NCI-H1048 (cell line): ENCODE data around the gene BSX.

ENCODE experiments used
- DNase-seq: peaks from one replicate; lab custom pipeline; 2025; lab: John Stamatoyannopoulos, UW

Gene BSX

DNA sequence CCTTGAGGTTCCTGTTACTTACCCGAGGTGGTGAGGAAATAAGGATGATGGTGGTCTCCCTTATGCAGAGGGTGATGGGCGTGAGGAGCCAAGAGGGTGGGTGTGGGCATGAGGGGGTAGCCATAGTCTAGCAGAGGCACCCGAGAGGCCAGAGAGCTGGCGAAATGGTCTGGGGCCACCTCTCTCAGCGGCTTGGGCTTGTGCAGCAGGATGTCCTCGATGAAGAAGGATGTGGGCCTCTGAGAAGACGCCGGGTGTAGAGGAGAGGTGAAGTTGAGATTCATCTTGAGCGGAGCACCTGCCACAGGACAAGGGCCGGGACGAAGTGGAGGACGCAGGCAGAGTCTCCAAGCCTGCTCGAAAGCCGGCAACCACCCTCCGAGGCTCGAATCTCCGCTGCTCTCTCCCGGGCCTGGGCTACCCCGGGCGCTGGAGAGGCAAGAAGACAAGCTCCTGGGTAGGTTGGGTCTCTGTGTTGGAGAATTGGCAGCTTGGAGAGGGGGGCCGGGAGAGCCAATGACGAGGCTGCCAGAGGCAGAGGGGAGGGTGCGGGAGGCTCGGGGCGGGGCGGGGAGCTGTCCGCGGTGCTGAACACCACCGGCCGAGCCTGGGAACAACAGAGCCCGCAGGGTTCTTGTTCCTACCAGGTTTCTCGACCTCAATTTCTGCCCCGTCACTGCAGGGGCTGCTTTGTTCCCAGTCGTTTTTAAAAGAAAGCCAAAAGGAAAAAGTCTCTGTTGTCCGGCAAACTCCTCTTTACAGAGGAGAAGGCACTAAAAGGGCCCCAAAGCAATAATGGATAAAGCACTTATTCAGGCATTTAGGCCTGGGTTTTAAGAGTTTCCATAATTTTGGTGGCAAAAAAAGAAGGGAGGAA, at the start of gene BSX:
Gene BSX (minus strand): TSS at position 447 of the 877 bp plus-strand sequence. CDS start 163 bp downstream, at position 284.
- DNase-seq = peak; percentile 24

DNA sequence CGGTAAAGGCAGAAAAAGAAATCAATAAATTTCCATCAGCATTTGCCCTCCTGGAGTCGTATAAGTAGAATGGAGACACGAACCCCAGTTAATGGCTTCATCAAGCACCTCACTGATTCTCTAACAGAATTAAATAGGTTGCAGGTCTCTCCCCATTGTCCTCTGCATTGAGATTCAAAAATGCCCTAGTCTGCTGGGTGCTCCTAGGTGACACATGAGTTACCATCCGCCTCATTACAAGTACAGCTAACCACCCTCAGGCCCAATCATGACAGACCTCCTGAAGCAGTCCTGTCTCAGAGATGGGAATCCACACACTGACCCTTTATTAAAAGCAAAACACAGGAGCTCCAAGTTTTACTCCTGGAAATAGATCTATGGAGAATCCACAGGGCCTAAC, 48.9 kb upstream of the BSX start:
- no peak for DNase-seq

DNA sequence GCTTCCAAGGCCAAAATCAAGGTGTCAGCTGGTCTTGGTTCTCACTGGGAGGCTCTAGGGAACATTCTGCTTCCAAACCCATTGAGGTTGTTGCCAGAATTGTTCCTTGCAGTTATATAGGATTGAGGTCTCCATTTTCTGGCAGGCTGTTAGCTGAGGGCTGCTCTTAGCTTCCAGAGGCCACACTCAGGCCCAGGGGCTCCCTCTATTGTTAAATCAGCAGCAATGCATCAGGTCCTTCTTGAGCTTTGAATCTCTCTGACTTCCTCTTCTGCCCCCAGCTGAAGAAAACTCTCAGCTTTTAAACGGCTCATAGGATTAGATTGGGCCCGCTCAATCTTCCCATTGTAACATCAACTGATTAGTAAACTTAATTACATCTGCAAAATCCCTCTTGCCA, 39.3 kb upstream of the BSX start:
- DNase-seq = no peak

DNA sequence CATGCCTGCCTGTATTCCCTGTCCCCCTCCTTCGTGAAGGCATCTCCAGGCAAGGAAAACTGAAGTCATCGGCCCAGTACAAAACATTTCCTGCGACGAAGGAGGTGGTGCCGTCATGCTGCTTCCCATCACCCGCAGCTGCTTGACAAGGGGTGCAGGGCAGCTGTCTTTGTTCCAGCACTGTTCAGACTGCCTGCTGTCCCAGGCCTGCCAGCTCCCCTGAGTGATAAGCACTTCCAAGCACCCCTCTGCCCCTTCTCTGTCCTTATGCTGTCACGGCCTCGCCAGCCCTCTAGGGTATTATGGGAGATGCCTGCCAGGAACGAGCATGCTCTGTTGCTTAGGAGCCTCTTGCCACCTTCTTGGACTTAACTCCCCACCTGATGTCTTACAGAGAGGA, 37.1 kb upstream of the BSX start:
- no peak for DNase-seq

DNA sequence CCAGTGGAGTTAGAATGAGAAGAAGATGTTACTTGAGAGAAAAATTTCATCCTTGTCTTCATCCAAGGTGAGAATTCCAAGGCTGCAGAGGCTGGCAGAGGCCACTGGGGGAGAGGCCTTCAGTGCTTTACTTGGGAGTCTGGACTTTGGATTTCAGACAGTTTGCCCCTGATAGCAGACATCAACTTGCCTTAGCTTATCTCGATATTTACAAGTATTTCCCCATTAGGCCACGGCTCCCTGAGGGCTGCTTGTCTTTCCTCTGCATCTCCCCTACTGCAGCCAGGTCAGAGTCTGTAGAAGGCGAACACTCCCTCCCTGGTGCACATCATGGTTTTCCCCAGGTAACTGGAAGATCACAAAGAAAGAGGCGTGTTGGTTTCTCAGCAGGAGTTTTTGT, 29.9 kb upstream of the BSX start:
- DNase-seq = no peak

DNA sequence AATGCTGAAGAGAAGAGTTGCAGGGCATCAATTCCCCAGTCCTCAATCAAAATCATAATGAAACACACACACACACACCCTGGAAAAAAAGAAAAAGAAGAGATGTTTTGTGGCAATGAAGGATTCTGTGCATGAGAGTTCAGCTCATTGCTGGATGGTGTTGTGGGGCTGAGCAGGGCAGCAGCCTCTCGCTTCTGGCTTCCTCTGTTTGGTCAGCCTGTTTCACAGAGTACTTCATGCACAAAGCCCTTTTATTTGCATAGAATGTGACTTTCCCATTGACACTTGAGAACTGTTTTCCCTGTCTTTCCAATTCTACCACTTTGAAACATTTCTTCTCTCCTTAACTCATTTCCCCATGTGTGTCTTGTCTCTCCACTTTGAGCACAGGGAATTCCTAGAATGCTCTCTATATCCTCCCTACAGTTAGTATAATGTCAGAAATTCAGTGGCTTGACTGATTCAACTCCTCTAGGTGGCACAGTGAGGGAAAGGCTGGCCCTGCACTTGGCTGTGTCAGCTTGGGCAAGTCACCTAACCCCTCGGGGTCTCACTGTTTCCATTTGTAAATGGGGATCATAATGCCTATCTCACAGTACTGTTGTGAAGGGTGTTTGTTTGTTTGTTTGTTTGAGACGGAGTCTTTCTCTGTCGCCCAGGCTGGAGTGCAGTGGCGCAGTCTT, 25.4 kb upstream of the BSX start:
- DNase-seq = no peak

DNA sequence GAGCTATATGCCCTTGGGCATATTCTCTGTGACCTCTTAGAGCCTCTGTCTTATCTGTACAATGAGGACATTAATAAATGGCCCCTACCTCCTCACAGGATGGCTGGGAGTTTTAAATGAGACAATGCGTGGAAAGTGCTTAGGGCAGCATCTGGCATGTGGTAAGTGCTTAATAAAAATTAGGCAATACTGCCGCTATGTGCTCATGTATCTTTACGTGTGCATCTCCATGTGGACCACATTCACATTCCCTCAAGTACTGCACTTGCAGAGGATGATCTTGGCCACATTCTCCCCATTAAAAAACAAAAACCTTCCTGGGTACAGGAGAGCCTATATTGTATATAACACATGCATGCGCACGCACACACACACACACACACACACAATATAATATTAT, 19.1 kb upstream of the BSX start:
- DNase-seq = no peak

DNA sequence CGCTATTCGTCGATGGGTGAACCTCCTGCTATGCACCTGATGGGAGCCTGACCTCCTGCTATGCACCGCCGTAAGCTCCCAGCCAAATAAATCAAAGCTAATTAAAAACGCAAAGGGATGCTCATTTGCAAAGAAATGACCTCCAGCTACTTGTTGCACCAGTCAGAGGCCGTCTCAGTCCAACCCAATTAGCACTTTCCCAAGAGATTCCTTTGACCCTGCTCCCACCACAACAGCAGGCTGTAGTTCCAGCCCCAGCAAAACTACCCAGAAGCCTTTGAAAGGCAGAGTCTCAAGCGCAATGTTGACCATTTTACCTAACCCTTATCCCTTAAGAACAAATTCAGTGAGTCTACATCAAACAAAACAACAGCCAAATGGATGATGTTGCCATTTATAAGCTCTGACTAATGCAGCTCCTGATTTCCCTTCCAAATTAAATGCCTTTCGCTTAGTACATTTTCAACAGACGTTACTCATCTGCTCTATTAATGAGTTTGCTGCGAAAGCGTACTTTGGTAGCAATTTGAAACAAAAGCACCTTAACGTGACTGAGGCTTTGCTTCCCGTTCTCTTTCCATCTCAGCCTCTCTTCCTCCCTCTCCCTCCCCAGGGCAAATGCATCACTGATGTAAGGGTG, 17.2 kb upstream of the BSX start:
- DNase-seq = no peak

DNA sequence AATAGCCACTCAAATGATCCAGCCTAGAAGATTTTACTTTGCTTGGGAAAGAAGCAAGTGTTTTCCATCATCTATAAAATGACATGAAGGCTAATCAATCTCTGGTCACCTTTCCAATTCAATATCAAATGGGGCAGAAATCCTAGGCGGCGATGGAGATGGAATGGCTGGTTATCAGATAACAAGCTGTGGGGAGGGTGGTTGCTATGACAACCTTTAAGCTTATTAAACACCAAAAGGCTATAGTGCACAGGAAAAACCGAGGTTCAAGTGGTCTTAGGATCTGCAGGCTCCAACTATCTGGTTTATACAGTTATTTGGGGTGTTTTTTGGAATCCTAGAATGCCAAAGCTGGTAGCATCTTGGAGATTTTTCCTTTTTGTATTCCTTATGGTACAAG, 13.9 kb upstream of the BSX start:
- no peak for DNase-seq

DNA sequence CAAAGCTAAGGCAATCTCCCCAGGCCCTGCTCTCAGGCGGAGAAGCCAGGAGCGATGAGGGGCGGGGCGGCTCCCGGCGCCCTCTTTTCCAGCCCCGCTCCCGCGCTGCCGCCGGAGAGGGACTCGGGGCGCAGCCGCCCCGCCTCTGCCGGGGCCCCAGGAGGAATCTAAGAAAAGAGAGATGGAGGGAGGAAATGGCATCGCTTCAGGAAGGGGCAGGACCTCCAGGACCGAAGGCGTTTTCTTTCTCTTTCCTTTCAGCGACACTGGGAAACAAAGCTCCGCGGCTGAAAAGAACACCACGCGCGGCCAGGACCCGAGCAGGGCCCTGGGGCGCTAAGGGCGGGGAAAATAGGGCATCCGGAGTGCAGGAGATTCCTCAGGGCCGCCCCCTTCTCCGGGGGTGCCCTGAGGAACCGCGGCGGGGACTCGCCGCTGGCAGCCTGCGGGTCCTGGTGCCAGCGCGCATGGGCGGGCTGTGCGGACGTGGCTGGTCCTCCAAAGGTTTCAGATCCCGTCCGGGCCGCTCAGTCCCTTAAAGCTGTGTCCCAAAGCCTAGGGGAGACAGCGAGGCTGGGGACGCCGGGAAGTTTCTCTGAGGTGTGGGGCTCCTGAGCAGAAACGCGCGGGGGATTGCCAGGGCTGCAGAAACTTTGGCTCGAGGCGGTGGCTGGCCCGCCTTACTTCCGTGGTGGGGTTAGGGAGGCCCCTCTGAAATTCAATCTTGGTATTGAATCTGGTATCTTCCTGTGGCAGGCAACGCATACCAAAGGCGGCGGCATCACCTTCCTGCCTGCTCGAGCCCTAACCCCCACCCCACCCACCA, 2.8 kb upstream of the BSX start:
- DNase-seq = no peak

DNA sequence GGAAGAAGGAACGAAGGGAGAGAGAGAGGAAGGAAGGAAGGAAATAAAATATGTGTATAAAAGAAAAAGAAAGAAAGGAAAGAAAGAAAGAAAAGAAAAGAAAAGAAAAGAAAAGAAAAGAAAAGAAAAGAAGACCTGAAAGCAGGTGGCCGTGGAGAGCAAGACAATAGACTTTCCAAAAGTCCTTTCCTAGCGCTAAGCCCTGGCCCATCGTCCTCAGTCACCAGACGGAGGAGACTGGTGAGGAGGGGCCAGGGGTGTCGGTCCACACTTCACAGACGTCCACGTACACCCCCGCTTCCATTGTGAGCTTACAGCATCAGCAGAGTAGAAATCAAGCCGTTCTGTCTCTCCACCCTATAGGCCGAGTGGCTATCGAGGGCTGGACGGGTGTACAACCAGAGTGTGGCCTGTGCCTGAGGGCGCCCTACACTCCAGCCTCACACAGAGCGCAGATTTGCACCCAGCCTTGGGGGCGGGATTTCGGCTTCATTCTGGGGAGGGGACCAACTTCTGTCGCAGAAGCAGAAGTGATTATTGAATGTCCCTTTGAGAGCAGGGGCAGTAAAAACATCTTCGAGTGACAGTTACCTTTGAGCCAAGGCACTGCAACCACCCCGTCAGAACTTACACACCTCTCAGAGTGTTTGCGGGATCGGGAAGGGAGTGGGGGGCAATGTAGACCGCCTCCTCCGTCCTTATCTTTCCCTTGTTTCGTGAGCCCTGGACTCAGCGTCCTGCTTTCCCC, 2.0 kb upstream of the BSX start:
- no peak for DNase-seq

DNA sequence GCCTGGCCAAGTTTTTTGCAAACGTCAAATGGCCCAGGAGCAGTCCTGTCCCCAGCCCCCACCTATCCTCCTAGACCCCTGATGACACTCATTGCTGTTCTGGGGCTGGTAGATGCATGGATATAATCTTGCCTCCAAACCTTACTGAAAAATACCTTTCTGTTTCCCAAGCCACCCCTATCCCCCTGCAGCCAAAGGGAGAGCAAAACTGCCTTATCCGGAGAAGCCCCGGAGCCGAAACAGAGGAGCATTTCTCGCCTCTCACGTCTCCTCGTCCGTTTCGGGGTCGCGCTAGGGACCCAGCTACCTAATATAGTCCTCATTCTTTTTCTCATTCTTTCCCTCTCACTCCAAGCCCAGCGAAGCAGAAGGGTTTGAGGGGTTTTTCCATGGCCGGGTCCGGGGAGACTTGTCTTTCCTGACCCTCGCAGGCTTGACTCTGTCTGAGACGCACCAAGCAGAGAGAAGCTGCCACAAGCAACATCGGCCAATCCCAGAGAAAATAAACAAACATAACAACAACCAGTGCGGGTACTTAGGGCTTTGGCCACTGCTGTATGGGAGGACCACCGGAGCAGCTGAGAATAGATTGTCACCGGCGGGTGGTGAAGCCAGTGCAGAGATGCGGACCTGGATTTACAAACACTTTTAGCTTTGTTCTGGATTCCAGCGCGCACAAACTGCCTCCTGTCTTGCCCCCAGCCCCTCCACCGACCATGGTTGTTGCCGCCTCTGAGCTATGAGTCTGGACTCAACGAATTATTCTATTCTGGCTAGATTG, 1.6 kb downstream of the BSX start:
- DNase-seq = no peak

DNA sequence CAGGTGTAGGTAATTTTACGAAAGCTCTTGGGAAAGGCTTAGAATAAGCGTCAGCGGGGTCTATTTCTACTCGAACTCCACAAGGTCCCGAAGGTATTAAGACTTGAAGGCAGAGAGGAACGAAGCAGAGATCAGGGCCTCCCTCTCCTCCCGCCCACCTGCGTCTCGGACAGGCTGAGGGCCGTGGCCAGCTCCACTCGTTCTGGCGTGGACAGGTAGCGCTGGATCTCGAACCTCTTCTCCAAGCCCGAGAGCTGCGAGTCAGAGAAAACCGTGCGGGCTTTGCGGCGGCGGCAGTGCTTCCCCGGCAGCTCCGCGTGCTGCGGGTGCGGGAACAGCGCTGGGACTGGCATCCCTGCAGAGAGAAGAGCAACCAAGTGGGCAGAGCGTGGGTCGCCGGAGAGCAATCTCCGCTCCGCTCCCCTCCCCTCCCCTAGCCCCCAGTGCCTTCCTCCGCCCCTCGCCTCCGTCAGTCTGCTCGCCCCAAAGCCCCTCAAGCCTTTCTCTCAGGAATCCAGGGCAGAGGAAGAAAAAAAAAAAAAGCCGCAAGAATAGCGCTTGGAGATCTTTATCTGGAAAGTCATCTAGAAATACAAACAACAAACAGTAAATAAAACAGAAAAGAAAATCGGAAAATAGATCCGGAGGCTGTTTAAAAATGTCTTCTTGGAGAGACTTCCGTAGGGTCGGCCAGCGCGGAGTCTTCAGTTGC, 2.4 kb downstream of the BSX start:
- DNase-seq = no peak

DNA sequence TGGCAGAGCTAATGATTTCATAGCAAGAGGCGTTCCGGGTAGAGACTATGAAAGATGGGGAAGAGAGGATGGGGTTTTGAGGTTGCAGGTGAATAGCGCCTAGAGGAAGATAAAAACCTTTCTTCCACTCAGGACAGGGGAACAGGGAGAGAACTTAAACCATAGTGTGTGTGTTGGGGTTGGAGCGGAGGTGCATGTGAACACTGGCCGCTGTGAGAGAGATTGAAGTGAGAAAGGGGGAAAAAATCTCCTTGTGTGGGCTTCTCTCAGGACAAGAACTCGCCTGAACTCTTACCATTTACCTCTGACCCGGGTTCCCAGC, 3.4 kb downstream of the BSX start:
- no peak for DNase-seq

DNA sequence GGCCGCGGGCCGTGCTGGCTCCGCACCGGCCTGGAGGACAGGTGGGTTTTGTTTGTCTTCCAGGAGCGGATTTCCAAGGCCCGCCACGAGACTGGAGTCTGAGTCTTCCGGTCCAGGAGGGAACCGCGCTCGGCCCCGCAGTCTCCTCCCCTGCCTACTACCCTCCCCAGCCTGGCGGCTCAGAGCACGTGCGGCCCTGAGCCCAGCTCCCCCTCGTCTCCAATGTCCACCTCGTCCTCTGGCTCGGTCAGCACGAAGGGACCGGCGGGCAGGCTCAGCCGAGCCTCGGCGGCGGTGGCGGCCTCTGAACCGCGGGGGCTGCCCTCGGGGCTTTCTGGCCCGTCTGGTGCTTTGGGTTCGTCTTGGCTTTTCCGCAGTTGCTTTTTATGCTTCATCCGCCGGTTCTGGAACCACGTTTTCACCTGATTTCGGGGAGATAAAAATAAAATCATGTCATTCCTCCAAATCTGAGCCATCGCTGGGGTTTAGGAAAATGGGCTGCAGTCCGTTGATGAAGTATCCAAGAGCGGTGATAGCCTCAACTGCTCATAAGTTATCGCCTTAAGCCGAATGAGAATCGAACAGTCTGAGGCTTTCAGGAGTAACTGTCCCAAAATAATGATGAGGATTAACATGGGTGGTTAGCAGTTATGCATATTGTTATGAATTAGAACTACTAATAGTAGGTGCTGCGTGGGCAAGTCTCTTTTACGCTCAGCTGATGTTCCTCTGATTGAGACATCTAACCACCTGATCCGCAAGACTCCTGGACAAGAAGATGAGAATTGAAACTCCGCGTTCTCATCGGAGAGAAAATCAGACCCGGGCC, 4.0 kb downstream of the BSX start:
- DNase-seq = no peak

DNA sequence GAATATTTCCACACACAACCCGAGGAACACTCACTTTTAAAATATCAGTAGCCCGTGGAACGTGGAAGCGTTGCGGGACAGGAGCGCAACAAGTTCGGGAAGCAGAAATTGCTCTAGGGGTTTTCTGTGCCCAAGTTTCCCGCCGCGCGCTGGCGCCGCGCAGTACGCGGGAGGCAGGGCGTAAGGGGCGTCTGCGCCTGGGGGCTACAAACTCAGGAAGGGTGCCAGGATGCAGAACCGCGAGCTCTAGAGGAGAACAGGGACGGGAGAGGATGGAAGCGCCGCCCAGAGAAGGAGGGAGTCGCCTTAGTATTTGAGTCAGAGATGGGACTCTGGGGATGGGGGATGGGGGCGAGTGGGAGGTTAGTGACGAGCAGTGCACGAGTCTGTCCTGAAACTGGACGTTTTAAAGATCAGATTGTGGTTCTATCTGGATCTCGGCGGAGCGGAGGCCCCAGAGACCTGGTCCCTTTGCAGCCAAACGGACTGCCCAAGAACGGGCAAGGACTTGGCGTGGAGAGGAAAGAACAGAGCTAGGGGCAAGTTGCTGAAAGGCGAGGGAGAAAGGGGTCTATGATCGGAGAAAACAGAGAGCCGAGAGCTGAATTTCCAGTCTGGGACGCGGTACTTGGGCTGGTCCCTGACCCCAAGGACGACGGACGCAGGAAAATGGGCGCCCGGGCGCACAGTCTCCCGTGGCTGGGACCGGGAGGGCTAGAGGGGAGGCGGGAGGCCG, 4.7 kb downstream of the BSX start:
- DNase-seq = no peak

DNA sequence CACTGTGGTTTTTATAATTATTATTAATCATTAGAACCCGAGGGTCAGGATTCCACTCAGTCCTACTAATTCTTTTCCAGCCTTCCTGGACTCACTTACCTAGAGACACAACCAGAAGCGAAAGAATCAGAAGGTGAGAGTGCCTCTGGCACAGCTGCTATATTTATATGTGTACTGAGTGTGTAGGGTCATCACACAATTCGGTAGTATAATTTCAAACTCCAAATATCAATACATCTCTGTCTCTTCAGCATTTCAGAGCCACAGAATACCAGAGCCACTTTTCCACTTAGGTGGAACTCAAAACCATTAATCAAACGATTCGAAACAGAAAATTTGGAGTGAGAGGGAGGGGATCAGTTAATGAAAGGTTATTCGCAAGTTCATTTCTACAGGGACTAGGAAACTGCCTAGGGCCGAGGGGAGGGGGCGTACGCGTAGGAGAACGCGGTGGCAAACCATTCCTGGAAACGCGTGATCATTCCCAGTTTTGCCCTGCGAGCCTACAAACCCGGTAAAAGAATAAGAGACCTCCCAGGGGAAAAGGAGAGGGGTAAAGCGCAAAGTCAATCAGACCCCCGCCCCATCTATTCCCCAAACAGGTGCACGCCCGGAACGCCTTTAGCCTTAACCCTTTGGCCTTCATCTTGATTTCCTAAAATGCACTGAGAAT, 5.4 kb downstream of the BSX start:
- no peak for DNase-seq

DNA sequence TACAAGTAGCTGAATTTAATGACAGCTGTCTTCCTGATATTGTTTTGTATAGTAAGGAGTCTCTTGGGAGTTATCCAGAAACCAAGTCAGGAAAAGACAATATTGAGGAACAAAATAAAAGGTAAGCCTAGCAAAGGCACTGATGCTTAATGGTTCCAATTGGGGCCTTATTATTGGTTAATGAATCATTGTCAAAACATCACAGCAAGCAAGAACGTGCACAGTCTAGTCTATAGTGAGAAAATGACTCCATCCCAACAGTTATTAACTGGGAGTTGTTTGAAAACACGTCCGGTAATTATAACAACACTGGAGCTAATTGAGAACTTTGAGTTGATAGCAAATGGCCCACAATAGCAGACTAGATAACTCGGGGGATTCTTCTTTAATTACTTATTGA, 17.7 kb downstream of the BSX start:
- DNase-seq = no peak
